Measurements from ENCODE around the gene C10orf71. TPM values are rescaled to one million over a fixed set of nuclear protein-coding genes. Genes with fewer than 3 reads are reported as not detected.

The C10orf71 gene
- total RNA-seq, 1 donor from 2014 or later, result not detected

DNA sequence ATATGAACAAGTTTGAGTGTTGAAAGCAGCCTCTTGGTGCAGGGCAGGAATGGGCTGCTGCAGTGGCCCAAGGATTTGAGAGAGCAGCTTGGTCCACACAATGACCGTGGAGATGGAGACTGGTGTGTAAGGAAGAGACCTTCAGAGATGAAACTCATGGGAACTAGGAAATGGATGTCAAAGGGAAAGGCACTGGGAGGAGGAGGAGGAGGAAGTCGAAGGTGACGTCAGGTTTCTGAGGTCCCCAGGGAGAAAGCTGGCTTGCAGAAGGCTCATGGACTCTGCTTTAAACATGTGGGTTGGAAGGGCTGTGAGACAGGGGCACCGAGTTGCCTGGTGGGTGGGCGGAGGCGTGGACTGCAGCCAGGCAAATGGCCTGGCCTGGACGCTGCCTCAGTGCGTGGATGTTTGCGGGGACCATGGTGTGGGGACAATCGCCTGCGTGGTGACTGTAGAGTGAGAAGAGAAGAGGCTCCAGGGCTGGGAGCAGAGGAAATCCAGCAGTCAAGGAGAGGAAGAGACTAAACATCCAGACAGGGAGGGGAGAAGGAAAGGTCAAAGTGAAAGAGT lies 14.6 kb downstream of the C10orf71 start:
- Mint-ChIP-seq H3K4me1 (ENCODE audit: unreplicated experiment) (no peaks in the 10 kb centered on the region), H3K9me3 (no peaks in the 10 kb centered on the region), H3K27me3 (peaks cover 17% of the 10 kb centered on the region), H3K36me3 (no peaks in the 10 kb centered on the region), H3K4me3 (no peak overlapping the region), H3K27ac (no peak overlapping the region)
- TF ChIP-seq, protein P1, sequence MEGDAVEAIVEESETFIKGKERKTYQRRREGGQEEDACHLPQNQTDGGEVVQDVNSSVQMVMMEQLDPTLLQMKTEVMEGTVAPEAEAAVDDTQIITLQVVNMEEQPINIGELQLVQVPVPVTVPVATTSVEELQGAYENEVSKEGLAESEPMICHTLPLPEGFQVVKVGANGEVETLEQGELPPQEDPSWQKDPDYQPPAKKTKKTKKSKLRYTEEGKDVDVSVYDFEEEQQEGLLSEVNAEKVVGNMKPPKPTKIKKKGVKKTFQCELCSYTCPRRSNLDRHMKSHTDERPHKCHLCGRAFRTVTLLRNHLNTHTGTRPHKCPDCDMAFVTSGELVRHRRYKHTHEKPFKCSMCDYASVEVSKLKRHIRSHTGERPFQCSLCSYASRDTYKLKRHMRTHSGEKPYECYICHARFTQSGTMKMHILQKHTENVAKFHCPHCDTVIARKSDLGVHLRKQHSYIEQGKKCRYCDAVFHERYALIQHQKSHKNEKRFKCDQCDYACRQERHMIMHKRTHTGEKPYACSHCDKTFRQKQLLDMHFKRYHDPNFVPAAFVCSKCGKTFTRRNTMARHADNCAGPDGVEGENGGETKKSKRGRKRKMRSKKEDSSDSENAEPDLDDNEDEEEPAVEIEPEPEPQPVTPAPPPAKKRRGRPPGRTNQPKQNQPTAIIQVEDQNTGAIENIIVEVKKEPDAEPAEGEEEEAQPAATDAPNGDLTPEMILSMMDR (conservative IDR thresholded peaks at IDR 0.05), result no peak
- no peak for DNase-seq (ENCODE audit: extremely low spot score, unreplicated experiment)

DNA sequence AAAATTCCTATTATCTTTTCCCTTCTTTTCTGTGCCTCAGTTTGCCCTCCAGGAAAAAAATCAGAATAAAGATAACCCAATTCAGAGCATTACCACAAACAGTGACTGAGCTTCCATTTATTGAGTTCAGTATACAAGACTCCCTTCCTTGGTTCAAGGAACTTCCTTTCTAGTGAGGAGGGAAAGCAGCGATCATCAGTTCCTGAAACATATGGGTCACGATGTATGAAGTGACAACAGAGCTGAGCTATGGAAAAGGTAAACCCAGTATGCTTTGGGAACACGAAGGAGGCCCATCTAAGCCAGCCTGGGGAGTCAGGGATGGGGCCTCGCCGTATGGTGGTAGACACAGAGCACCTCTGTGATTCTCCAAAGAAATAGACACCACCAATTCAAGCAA lies 15.8 kb downstream of the C10orf71 start:
- TF ChIP-seq, protein P1 (conservative IDR thresholded peaks at IDR 0.05), result no peak
- no peaks in the 10 kb centered on the region for H3K9me3 Mint-ChIP-seq
- DNase-seq (ENCODE audit: extremely low spot score, unreplicated experiment), result no peak
- no peaks in the 10 kb centered on the region for H3K36me3 Mint-ChIP-seq
- H3K4me3 Mint-ChIP-seq, result no peak overlapping the region
- peaks cover 17% of the 10 kb centered on the region for H3K27me3 Mint-ChIP-seq
- H3K27ac Mint-ChIP-seq, result no peak overlapping the region
- H3K4me1 Mint-ChIP-seq (ENCODE audit: unreplicated experiment), result no peaks in the 10 kb centered on the region

- no peak overlapping the region for H3K27ac Mint-ChIP-seq
- H3K4me3 Mint-ChIP-seq, result no peak overlapping the region
- no peaks in the 10 kb centered on the region for H3K36me3 Mint-ChIP-seq
- H3K27me3 Mint-ChIP-seq, result peaks cover 24% of the 10 kb centered on the region
- H3K9me3 Mint-ChIP-seq, result no peaks in the 10 kb centered on the region
- no peak for DNase-seq (ENCODE audit: extremely low spot score, unreplicated experiment)
- TF ChIP-seq, protein P1 (conservative IDR thresholded peaks at IDR 0.05), result no peak
- no peaks in the 10 kb centered on the region for H3K4me1 Mint-ChIP-seq (ENCODE audit: unreplicated experiment)
Measured at GRCh38 chr10:49318028-49318427, 19.1 kb downstream of the C10orf71 start.

DNA sequence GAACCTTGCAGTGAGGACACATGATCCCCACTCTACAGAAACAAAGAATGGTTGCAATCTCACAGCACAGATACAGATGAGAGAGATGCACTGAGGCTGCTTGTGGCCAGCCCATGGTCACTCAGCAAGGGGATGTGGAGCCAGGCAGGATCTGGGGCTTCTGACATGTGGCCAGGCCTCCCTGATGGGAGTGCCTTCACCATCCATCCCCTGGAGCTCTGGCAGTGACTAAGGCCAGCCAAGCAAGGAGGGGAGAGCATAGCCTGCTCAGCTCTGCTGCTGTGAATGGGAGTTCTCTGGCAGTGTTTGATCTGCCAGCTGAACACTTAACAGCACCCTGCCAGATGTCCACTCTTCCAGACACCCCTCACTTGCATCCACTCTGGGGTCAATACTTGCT lies 19.8 kb downstream of the C10orf71 start:
- no peaks in the 10 kb centered on the region for H3K36me3 Mint-ChIP-seq
- H3K4me3 Mint-ChIP-seq, result no peak overlapping the region
- DNase-seq (ENCODE audit: extremely low spot score, unreplicated experiment), result no peak
- no peaks in the 10 kb centered on the region for H3K4me1 Mint-ChIP-seq (ENCODE audit: unreplicated experiment)
- no peaks in the 10 kb centered on the region for H3K9me3 Mint-ChIP-seq
- TF ChIP-seq, protein P1 (conservative IDR thresholded peaks at IDR 0.05), result no peak
- H3K27ac Mint-ChIP-seq, result no peak overlapping the region
- peaks cover 20% of the 10 kb centered on the region for H3K27me3 Mint-ChIP-seq

- Mint-ChIP-seq H3K9me3 (no peaks in the 10 kb centered on the region), H3K36me3 (no peaks in the 10 kb centered on the region), H3K4me1 (ENCODE audit: unreplicated experiment) (no peaks in the 10 kb centered on the region), H3K27me3 (peaks cover 21% of the 10 kb centered on the region), H3K4me3 (no peak overlapping the region), H3K27ac (no peak overlapping the region)
- no peak for DNase-seq (ENCODE audit: extremely low spot score, unreplicated experiment)
- TF ChIP-seq, protein P1 (conservative IDR thresholded peaks at IDR 0.05), result no peak
Measured at GRCh38 chr10:49319206-49319605, 20.2 kb downstream of the C10orf71 start.

- H3K36me3 Mint-ChIP-seq, result no peaks in the 10 kb centered on the region
- peaks cover 22% of the 10 kb centered on the region for H3K27me3 Mint-ChIP-seq
- TF ChIP-seq, protein P1 (conservative IDR thresholded peaks at IDR 0.05), result no peak
- H3K4me1 Mint-ChIP-seq (ENCODE audit: unreplicated experiment), result no peaks in the 10 kb centered on the region
- H3K4me3 Mint-ChIP-seq, result no peak overlapping the region
- no peak overlapping the region for H3K27ac Mint-ChIP-seq
- no peaks in the 10 kb centered on the region for H3K9me3 Mint-ChIP-seq
- DNase-seq (ENCODE audit: extremely low spot score, unreplicated experiment), result no peak
Measured at GRCh38 chr10:49320191-49320590, 21.2 kb downstream of the C10orf71 start.

Measured in type B pancreatic cell (in vitro differentiated cells).